HG02588 (cell line): ENCODE measurements around the gene CDKN2AIP.
"Not testable (repeated sequence)": the region's sequence is repeated elsewhere in the genome, so short reads cannot be mapped to it uniquely, and the experiment has no call there.

Source experiments
- ATAC-seq: cut with Tn5 transposase; IDR thresholded peaks from one replicate; pipeline ENCODE4 v1.9.1; 2021; ENCODE audit warnings: mild to moderate bottlenecking, moderate library complexity; ENCODE audit not compliant: unreplicated experiment

Gene CDKN2AIP

DNA sequence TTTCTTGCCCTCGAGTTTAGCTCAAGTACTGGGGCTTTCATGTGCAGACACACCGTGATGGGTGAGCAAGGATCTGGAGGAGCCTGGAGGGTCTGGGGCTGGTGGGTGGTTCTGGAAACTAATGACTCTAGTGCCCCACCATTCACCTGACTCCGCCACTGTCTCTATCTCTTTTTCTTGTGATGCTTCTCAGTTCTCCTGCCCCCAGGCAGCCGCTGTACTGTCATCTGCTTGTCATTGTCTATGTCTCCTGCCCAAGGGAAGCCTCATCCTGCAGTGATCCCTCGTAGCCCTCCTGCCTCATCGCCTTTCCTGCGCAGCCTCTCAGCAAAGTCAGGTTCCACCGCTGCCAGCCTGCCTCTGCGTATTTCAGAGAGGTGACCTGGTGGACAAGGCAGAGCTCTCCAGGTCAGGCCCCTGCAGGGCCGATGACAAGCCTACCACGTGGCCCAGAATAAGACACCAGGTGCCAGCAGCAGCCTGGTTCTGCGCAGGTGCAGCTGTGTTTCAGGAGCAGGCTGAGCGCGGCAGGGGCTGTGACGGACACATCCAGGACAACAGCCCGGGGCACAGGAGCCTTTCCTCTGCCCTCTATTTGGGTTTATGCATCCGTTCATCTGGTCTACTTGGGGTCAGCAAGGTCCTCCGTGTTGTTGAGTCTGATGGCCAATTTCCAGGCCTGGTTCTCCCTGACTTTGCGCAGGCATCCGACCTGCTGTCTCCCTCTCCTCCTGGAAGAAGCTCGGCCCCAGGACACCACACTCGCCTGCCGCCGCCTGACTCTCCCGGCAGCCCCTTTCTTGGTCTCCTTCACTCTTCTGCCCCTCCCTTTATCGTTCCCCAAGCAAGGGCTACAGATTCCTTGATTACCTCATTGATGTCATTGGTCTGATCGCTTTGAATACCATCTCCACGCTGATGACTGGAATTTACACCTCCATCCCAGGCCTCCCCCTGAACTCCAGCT is 30.9 kb upstream of the CDKN2AIP start:
- no peak for ATAC-seq

DNA sequence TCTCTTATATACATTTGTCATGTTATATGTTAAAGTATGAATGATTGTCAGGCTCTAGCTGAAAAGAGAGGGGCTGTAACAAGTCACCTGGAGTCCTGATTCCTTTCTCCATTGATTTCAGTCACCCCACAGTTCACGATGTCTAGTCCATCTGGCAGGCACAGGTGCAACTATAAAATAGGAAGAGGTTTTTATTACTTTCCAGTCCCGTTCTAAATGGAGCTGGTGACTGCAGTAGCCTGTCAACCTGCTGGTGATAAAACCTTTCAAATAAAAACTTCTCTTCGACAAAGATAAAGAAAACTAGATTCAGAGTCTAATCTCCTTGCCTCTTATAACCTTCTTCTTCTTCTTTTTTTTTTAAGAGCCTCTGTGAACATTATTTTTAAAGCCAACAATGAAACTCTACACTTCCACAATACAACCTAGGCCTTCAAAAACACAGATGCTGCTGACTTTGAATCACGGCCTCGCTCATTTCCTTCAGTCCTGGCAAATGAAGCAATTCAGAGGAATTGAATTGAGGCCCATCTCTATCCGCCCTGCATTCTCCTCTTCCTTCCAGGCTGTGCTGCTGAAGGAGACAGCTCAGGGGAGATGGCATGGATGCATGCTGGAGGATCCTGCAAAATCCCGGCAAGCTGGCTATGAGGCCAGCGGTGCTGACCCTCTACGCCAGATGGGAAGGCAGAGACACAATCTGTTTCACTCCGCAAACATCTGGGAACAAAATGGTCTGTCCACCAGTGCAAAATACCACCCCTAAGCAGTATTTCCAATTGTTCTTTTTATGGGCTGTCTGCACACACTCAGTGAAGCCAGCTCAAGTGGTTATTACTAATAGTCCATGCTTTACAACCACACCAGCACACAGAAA is 27.3 kb upstream of the CDKN2AIP start:
- no peak for ATAC-seq

DNA sequence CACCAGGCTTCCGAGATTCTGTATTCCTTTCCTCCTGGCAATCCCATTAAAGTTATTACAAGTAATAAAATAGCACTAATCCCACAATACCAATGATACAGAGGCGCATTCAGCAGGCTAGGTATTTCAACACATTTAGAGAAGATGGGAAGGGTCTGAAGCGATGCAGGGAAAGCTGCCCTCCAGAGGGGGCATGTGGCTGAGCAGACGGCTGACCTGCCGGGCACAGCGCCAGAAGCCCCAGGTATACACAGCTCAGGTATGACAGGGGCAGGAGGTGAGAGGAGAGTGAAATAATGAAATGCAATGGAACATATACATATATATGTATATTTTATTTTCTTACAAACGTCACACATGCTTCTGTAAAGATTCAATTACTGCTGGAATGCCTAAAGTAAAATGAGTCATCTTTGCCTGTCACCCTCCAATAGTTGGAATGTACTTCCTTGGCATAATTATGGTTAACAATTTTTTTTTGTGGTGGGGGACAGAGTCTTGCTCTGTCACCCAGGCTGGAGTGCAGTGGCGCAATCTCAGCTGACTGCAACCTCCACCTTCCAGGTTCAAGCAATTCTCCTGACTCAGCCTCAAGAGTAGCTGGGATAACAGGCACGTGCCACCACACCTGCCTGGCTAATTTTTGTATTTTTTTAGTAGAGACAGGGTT is 21.3 kb upstream of the CDKN2AIP start:
- no peak for ATAC-seq

DNA sequence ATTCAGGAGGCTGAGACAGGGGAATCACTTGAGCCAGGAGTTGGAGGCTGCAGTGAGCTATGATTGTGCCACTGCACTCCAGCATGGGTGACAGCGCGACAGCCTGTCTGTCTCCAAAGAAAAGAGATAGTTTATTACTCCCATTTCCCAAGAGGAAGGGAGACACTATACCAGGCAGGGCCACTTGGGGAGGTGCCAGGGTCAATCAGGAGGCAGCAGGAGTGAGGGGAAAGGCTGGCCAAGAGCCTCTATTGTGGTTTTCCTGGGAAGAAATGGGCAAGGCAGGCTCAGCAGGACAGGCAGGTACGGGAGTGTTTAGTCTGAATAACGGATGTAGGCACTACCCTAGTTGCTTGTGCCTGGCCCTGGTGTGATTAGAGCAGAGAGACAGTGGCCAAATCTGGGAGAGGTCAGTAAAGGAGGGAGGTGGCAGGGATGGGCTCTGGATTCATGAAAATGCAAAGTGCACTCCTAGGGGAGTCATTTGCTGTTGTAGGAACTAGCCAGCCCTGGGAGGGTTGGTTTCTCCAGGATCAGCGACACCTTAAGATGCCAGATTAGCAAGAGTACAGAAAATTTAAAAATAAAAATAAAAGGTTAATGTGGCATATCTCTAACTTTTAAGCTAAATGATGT is 20.2 kb upstream of the CDKN2AIP start:
- no peak for ATAC-seq

DNA sequence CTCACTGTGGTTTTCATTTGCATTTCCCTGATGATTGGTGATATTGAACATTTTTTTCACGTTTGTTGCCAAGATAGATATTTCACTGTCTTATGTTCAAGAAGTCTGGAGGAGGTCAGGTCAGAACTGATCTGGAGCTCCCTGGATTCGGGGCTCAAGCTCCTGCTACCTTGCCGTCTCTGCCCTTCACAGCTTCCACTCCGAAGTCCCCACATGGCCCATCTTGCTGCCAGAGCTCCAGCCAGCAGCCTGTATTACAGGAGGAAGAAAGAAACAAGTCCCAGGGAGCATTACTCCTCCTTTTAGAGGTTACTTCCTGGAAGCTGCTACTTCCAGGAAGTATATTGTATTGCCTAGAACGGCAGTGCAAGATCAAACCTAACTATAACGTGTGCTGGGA is 17.9 kb upstream of the CDKN2AIP start:
- no peak for ATAC-seq

DNA sequence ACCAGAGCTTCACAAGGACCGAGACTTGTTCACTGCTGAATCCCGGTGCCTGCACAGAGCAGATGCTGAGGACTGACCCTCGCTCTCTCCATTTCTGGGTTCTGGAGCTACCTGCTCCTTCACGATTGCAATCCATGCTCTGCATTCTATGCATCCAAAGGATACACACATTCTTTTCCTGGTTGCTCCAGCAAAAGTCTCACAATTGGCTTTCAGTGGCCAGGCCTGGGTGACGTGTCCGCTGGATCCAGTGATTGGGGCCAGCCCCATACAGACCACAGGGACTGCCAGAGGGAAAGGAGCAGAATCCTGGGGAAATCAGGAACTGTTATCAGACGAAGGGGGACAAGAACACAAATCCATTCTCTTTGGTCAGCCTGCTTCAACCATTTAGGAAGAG is 14.9 kb upstream of the CDKN2AIP start:
- ATAC-seq = no peak

DNA sequence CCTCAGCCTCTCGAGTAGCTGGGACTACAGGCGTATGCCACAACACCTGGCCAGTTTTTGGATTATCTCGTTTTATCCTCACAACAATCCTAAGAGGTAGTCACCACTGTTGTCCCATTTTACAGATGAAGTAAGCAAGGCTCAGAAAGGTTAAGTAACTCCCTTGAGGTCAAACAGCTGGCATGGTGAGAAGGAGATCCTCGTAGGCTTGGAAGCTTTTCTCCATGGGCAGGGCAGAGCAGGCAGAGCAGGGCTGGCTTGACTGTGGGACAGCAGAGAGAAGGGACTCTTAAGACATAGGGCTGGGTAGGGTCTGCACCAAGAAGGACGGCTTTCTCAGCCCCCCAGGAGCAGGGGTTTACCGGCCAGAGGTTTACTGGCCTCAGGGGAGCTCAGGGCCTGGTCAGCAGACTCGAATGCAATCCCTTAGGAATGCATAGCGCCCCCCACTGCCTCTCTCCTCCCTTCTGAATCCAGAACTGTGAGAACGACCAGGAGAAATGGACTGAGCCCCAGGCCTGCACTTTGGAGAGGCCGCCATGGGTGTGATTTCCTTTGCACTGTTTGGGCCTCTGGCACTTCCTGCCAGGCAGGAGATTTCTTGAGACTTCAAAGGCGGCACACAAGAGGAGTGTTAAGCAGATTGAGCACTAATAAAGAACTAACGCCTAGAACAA is 14.0 kb upstream of the CDKN2AIP start:
- no peak for ATAC-seq

DNA sequence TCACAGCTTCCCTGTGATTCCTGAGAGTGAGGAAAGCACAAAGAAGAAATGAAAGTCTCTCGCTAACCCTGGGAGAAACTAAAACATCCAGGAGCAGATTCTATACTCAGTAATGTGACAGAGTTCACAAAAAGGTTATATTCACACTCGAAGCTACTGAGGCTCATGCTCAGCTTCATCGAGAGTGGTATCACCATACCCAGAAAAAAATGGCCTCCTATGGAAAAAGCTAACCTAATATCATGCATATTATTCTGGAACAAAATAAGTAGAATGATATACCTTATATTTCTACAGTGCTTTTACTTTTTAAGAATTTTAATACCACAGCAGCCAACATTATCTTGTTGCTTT is 13.5 kb upstream of the CDKN2AIP start:
- ATAC-seq = no peak

DNA sequence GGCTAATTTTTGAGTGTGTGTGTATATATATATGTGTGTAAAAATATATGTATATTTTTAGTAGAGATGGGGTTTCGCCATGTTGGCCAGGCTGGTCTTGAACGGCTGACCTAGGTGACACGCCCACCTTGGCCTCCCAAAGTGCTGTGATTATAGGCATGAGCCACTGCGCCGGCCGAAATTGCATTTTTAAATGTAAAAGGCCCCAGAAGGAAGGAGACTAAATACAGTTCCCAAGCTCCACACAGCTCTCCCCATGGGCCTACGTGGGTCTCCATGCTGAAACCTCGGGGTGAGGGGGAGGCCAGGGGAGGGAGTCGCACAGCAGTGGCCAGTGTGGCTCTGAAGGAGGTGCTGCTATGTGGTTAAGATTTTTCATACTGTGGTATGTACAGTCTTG is 12.8 kb upstream of the CDKN2AIP start:
- ATAC-seq = no peak

DNA sequence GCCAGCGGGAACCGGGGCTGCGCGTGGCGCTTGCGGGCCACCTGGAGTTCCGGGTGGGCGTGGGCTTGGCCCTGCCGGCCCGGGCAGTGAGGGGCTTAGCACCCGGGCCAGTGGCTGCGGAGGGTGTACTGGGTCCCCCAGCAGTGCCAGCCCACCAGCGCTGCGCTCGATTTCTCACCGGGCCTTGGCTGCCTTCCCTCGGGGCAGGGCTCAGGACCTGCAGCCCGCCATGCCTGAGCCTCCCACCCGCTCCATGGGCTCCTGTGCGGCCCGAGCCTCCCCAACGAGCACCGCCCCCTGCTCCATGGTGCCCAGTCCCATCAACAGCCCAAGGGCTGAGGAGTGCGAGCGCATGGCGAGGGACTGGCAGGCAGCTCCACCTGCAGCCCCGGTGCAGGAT is 11.3 kb upstream of the CDKN2AIP start:
- not testable (repeated sequence) for ATAC-seq

DNA sequence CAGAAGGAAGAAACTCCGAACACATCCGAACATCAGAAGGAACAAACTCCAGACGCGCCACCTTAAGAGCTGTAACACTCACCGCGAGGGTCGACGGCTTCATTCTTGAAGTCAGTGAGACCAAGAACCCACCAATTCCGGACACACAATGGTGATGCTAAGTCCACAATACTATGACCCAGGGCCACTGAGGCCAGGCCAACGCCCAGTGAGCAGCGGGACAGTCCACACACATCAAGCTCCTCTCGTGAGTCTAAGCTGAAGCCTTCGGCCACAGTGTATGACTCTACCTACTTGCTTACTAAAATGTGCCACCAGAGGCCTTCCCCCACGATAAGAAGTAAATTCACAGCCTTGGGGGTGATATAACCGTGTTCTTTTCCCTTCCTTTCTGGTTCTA is 10.2 kb upstream of the CDKN2AIP start:
- ATAC-seq = no peak

DNA sequence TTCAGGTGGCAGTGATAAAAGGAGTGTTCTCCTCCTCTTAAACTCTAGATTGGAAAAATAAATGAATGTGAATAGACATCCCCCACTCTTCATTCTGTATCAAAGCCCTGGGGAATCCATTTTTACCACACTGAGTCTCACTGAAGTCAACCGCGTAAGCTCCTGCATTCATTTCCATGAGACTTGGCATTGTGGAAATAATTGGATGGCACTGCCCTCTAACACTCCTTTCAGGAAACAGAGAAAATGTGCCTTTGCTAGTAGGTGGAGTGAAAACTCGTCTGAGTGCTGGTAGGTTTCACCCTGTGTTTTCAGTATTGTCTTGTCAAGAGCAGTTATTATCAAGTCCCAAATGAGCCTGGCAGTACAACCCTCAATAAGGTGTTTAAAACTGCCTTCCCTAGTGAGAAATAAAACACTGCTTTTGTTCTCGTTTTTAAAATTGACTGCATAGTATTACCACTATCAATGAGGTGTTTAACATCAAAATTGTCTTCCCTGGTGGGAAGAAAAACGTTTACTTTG is 9.7 kb upstream of the CDKN2AIP start:
- no peak for ATAC-seq

DNA sequence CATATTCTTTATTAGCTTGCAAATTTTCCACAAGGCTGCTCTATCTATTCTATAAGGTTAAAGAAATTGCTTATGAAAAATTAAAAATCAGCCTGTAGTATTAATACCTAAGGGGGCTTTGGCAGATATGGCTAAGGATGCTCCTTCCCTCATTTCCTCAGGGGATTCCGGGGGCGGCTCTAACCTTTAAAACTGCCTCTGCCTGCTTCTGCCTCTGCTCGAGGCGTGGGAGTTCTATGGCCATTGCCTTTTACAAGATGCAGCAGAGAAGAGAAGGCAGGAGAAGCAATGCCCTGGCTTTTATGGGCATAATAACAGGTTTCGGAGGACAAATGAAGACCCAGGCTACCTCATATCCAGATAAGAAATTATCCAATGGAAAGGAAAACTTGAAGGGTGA is 8.6 kb upstream of the CDKN2AIP start:
- no peak for ATAC-seq

DNA sequence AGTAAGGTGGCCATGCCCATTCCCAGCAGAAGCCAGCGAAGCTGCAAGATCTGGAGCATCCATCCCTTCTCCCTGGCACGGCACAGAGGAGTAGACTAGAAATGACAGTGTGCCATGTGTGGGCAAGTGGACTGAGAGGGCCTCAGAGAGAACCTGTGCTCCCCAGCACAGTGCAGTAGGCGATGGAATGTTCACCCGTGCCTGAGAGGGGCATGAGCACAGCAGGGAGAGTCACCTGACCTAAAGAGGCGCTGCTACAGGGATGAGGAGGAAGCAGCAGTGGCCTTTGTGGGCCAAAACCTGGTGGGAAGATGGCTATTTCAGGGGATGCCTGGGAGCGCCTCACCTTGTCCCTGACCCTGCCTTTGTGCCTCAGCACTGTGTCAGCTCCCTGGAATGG is 8.0 kb upstream of the CDKN2AIP start:
- no peak for ATAC-seq

DNA sequence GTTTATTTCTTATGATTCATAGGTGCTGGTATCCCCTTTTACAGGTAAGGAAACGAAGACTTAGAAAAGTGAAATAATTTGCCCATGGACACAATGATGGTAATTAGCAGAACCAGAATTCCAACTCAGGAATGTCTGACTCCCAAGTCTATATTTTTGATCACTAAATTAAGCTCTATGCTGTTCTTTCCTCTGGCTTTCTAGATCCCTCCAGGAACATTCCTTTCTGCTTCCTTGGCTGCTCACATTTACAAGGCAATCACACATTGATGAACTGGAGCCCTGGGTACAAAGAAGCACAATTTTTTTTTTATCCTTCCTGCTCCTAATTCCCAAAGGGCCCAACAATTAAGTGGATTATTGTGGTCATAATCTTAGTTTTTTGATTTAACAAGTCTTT is 7.0 kb upstream of the CDKN2AIP start:
- ATAC-seq = no peak

DNA sequence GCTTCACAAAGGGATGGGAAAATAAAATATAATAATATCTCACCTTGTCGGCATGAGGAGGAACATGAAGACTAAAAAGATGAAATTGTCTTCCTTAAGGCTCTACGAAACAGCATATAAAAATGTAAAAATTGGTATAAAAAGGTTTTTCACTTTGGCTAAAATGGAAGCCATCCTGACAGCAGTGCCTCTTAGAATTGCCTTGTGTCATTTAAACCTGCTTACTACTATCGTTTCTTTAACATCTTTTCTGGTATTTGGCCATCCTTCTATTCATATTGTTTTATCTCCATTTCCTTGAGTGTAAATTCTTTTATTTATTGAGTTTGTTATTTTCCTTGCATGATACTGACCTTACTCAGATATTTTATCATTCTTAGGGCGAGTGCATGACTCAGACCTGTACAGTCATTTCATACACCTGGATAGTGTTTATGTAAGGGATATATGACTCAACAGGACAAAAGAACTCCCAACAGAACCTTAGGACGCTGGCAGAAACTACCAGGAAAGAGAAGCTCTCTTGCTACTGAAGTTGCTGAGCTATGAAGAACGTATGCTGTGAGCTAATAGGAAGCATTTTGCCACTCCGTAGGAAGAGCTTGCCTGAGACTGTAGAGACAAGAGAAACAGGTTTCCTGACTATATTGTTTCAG is 5.8 kb upstream of the CDKN2AIP start:
- no peak for ATAC-seq

DNA sequence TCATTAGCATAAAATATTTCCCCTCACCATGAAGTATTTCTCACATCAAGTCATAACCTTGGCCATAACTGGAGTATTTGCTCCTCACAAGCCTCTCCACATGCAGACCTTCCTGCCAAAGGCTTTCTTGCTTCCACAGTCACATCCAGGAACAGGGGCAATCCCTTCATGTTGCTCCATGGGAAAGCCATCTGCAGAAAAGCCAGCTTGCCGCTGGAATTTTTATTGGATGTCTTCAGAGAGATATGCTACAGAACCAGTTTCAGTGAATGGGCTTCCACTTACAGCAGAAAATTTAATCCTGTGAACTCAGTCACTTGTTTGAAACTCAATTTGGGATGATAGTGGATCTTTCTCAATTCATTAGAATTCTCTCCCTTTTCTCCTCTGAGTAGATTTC is 3.2 kb upstream of the CDKN2AIP start:
- ATAC-seq = no peak

DNA sequence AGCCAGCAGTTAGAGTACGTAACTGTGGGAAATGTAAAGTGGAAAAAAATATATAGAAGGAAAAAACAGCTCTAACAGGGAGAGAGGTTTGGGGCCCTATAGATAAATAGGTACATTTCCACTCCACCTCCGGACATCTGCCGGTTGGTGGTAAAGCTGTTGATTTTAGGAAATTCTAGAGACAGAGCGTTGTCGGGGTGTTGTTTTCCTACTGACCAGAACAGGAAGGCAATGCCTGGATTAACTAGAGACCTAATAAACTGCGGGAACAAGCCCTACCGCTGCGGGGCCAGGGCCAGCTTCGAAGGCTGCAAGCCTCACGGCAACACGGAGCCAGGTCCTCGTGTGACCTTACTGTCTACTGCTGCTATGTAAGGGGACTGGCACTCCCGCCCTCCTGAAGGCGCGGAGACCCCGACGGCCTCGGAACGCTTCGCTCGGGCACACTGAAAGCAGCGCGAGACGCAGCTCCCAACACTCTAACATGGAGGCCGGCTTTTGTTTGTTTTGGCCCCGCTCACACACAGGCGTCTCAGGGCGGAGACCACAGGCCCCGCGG is 702 bp upstream of the CDKN2AIP start:
- ATAC-seq = no peak

DNA sequence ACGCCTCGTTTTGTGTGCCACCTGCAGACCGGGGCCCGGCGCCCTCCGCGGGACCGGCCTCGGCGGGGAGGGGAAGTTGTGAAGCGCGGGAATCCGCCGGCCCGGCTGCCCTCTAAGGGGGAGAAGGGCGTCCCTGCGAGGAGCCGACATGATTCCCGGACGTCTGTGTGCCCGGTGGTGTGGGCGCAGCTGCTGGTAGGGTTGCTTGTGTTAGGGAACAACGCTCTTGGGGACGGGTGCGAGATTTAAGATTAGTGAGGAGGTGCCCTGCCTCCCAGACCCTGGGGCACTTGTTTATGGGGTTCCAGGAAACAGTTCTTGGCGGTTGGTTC is 627 bp downstream of the CDKN2AIP start:
- no peak for ATAC-seq
